ENCODE results near the gene CEP350.

DNA sequence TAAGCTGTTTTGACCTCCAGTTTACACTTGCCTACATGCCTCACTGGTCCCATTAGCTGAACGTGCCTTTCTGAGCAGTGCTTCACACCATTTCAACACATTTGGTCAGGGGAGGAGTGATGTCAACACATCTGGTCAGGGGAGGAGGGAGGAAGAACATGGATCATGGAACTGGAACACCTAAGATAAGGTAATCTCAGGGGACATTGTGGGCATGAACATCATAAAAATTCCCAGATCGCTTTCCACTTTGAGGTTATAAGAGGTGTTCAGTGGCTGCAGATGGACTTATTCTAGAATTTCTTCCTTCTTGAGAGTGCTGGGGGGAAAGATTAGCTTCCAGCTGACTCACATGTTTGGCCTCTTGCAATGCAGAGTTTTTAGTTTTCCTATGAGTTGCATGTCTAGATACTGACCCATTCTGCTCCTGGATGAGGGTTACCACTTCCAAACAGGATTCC, 202.1 kb downstream of the CEP350 start:
- TF ChIP-seq, protein P1, sequence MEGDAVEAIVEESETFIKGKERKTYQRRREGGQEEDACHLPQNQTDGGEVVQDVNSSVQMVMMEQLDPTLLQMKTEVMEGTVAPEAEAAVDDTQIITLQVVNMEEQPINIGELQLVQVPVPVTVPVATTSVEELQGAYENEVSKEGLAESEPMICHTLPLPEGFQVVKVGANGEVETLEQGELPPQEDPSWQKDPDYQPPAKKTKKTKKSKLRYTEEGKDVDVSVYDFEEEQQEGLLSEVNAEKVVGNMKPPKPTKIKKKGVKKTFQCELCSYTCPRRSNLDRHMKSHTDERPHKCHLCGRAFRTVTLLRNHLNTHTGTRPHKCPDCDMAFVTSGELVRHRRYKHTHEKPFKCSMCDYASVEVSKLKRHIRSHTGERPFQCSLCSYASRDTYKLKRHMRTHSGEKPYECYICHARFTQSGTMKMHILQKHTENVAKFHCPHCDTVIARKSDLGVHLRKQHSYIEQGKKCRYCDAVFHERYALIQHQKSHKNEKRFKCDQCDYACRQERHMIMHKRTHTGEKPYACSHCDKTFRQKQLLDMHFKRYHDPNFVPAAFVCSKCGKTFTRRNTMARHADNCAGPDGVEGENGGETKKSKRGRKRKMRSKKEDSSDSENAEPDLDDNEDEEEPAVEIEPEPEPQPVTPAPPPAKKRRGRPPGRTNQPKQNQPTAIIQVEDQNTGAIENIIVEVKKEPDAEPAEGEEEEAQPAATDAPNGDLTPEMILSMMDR (conservative IDR thresholded peaks at IDR 0.05; ENCODE audit: low read depth, low read length) = no peak
- TF ChIP-seq EZH2 (IDR thresholded peaks at IDR 0.05; ENCODE audit: borderline replicate concordance, low read depth, low read length, poor library complexity, severe bottlenecking) = no peak
